ENCODE results near the gene ITPR2.

ITPR2 gene

DNA sequence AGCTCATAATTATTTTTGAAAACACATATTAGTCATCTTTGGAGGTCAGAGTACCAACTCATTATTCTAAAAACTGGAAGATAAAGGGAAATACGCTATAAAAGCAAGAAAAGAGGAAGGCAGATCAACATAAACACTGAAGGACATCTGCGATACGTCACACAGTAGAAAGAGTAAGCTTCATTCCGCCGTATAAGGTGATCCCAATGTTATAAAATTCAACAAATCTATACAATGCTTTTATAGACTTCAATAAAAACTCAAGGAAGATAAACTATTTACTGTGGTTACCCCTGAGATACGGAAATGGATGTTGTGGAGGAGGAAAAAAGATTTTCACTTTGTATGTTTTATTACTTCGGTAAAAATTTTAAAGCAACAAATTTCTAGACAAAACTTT is 92.6 kb downstream of the ITPR2 start:
- no peak for TF ChIP-seq CTCF (IDR thresholded peaks at IDR 0.05; ENCODE audit: low read depth, low read length, missing control alignments)
- no peak overlapping the region for H3K4me3 ChIP-seq (ENCODE audit: low read depth, low read length)
- no peak for DNase-seq (ENCODE audit: low read depth)

- H3K4me3 ChIP-seq (ENCODE audit: low read depth, low read length): no peak overlapping the region
- TF ChIP-seq CTCF (IDR thresholded peaks at IDR 0.05; ENCODE audit: low read depth, low read length, missing control alignments): no peak
- no peak for DNase-seq (ENCODE audit: low read depth)
Measured at GRCh38 chr12:26737487-26738030, 95.4 kb downstream of the ITPR2 start.

DNA sequence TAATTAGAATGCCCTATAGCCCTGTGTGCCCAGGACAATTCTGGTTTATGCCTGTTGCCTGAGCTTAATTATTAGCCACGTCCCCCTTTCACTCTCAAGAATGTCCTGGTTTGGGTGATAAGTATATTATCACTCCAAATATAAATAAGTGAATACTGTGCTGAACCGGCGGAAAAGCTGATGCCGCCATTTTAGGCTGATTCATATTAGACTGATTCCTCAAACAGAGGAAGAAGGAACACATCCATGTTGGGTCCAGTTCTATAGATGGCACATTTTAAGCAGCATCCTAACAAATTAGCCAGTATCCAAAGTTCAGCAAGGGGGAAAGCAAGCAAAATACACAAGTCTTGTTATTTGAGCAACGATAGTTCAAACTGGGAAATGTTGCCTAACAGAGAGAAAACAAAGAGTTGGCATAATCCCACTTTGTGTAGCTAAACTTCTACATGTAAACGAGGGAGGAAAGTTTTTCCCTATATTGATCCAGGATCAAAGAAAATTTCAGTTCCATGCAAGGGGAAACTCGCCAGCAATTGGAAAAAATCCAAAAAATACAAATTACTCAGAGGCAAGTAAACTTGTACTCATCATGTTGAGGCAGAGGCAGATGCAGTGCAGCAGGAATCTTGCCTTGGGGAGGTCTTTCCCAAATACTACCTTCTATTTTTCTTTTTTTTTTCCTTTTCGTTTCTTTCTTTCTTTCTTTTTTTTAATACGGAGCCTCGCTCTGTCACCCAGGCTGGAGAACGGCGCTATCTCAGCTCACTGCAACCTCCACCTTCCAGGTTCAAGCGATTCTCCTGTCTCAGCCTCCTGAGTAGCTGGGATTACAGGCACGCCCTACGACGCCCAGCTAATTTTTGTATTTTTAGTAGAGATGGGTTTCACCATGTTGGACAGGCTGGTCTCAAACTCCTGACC is 96.2 kb downstream of the ITPR2 start:
- no peak for DNase-seq (ENCODE audit: low read depth)
- H3K4me3 ChIP-seq (ENCODE audit: low read depth, low read length): no peak overlapping the region
- TF ChIP-seq CTCF (IDR thresholded peaks at IDR 0.05; ENCODE audit: low read depth, low read length, missing control alignments): no peak

GRCh38 chr12:26735249-26735639 is 97.8 kb downstream of the ITPR2 start:
- no peak for TF ChIP-seq CTCF (IDR thresholded peaks at IDR 0.05; ENCODE audit: low read depth, low read length, missing control alignments)
- H3K4me3 ChIP-seq (ENCODE audit: low read depth, low read length): no peak overlapping the region
- no peak for DNase-seq (ENCODE audit: low read depth)

- no peak overlapping the region for H3K4me3 ChIP-seq (ENCODE audit: low read depth, low read length)
- no peak for DNase-seq (ENCODE audit: low read depth)
- TF ChIP-seq CTCF (IDR thresholded peaks at IDR 0.05; ENCODE audit: low read depth, low read length, missing control alignments): no peak
Measured at GRCh38 chr12:26734510-26735248, 98.3 kb downstream of the ITPR2 start.

DNA sequence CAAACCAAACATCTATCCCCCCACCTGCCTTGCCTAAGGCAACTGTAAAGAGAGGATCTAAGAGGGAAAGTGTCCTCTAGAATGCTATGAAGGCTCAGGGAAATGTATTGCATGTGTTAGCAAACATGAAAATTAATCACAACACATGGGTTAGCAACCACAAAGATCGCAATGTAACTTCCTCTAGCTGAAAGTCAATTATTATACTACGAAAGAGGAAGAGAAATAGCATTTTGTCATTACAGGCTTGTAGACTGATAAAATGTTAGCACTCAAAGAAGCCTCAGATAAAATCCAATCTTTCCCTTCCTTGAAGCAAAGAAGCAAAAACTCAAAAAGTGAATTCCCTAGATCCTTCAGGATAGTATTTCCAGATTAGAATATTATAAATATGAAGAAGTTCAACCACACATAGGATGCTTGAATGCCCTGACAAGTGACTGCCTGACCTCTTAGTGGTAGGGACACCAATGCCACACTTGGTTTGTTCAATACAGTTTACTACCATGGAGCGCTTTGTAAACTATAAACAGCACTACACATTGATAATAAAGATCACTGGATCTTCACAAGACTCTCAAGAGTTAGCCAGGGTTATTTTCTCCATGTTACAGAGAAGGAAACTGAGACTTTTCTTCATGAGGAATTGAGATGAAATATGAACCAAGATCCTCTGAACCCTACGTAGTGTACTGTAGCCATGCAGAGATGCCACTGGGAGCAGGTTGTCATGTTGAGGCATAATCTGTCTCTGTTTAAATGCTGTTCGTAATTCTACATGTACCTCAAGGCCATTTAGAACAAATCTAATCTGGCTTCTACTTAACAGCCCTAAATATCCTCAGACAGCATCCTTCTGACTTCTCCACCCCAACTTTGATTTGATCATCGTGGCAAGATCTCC is 100.7 kb downstream of the ITPR2 start:
- no peak for TF ChIP-seq CTCF (IDR thresholded peaks at IDR 0.05; ENCODE audit: low read depth, low read length, missing control alignments)
- no peak overlapping the region; the same call in 1 of the 2 replicates for H3K4me3 ChIP-seq (ENCODE audit: low read depth, low read length)
- peak; percentile 57 for DNase-seq (ENCODE audit: low read depth)
